Motor neuron (in vitro differentiated cells): ENCODE data around the gene ANGPTL2. TPM values are rescaled to one million over a fixed set of nuclear protein-coding genes. Genes with fewer than 3 reads are reported as not detected.
A peak's percentile ranks its signal among the peaks of the same experiment; 100 is the strongest.

Experiments
- ATAC-seq, 8 experiments: fragments of 200-7000 bp; cut with Tn5 transposase; replicated peaks in 6 of 8; 2 replicates each; pipeline ENCODE4 v1.8.0; 2021; ENCODE audit warnings: mild to moderate bottlenecking in 8 of 8, moderate library complexity in 8 of 8
- H3K27ac ChIP-seq, 2 donors: fragments of 250-450 bp; sonication (Bioruptor Pico); 2 replicates each; pipeline ENCODE4 v1.9.0; 2021; ENCODE audit warnings: antibody characterized with exemption in 2 of 2, mild to moderate bottlenecking in 2 of 2, moderate library complexity in 1 of 2
- H3K4me1 ChIP-seq, 2 donors: fragments of 250-450 bp; sonication (Bioruptor Pico); replicated peaks in 1 of 2; 2 replicates each; pipeline ENCODE4 v1.6.1; 2021; ENCODE audit warnings: antibody characterized with exemption in 2 of 2, mild to moderate bottlenecking in 2 of 2, moderate library complexity in 1 of 2
- H3K4me3 ChIP-seq, 5 donors: fragments of 250-450 bp; sonication (Bioruptor Pico); 2 replicates each; pipeline ENCODE4 v1.9.0; 2021; ENCODE audit warnings: antibody characterized with exemption in 5 of 5, mild to moderate bottlenecking in 5 of 5, moderate library complexity in 4 of 5
- WGBS, 10 experiments: fragments of 450-650 bp; shearing (Covaris generic); methylation state at CpG; one replicate each; pipeline ENCODE4 v1.0.0; 2022; 5-methylcytosine and 5-hydroxymethylcytosine counted together
- in situ Hi-C, 9 experiments: fragments of 400-800 bp; cut with MboI; loops; one replicate each; pipeline ENCODE4 v1.15.0; 2021; ENCODE audit warnings: low sequenced_read_pairs in 9 of 9, low pct_unique_long_range_greater_than_20kb in 2 of 9; ENCODE audit not compliant: unreplicated experiment in 9 of 9
- total RNA-seq, 8 experiments: library from RNA; unstranded; fragments of 300-600 nt; gene quantifications; 2 replicates each; pipeline versions ENCODE4 v1.2.3 to v1.2.4, GENCODE V29; 2022

Gene ANGPTL2
- total RNA-seq, 8 experiments from 2014 or later = 1.1 to 42.1 (median 4.8) TPM

- peaks cover 19 to 29% of the 10 kb centered on the region in 2 donors for H3K4me1 ChIP-seq
- in situ Hi-C loops = loop anchor here in 1 of 9 experiments (25.0 kb wide), 1 partner anchor 156 kb away; no protein-coding TSS in a partner anchor
- WGBS, 10 experiments = 77 to 100% (median 95%) methylated on average over 1 to 4 of the region's 4 CpGs; no CpG with 5 or more reads in 5 of the 10 experiments
- H3K27ac ChIP-seq = no peak overlapping the region
- H3K4me3 ChIP-seq = no peak overlapping the region
- no peak for ATAC-seq
Measured at GRCh38 chr9:127117801-127118200, 4.6 kb downstream of the ANGPTL2 start.

- Histone ChIP-seq H3K4me1 (peaks cover 11 to 25% of the 10 kb centered on the region in 2 donors), H3K27ac (no peak overlapping the region), H3K4me3 (no peak overlapping the region)
- WGBS, 10 experiments = 57 to 100% (median 83%) methylated on average over 1 of the region's 2 CpGs; no CpG with 5 or more reads in 5 of the 10 experiments
- in situ Hi-C loops = loop anchor here in 1 of 9 experiments (25.0 kb wide), 1 partner anchor 155 kb away; no protein-coding TSS in a partner anchor
- ATAC-seq = peak in 5 of 8 experiments; percentile 4 to 69 (median 30)
Measured at GRCh38 chr9:127116957-127117356, 5.5 kb downstream of the ANGPTL2 start.

GRCh38 chr9:127116088-127116726, 6.2 kb downstream of the ANGPTL2 start:
- 80 to 100% (median 100%) methylated on average over 1 to 3 of the region's 6 CpGs; no CpG with 5 or more reads in 5 of the 10 experiments for WGBS, 10 experiments
- no peak overlapping the region for H3K27ac ChIP-seq
- H3K4me1 ChIP-seq = peaks cover 6 to 17% of the 10 kb centered on the region in 2 donors
- H3K4me3 ChIP-seq = no peak overlapping the region
- ATAC-seq = peak in 1 of 8 experiments; percentile 3
- in situ Hi-C loops = loop anchor here in 1 of 9 experiments (25.0 kb wide), 1 partner anchor 154 kb away; no protein-coding TSS in a partner anchor

- no peak overlapping the region for H3K27ac ChIP-seq
- no peak for ATAC-seq
- in situ Hi-C loops = loop anchor here in 1 of 9 experiments (25.0 kb wide), 1 partner anchor 152 kb away; no protein-coding TSS in a partner anchor
- 62 to 100% (median 96%) methylated on average over 1 to 4 of the region's 5 CpGs; no CpG with 5 or more reads in 2 of the 10 experiments for WGBS, 10 experiments
- H3K4me3 ChIP-seq = no peak overlapping the region
- peaks cover 6 to 16% of the 10 kb centered on the region in 2 donors for H3K4me1 ChIP-seq
Measured at GRCh38 chr9:127114606-127115005, 7.8 kb downstream of the ANGPTL2 start.

GRCh38 chr9:127113191-127113972, 9.1 kb downstream of the ANGPTL2 start:
- ATAC-seq = no peak
- 40 to 100% (median 85%) methylated on average over 1 to 5 of the region's 10 CpGs; no CpG with 5 or more reads in 2 of the 10 experiments for WGBS, 10 experiments
- in situ Hi-C loops = loop anchor here in 1 of 9 experiments (25.0 kb wide), 1 partner anchor 151 kb away; no protein-coding TSS in a partner anchor
- H3K27ac ChIP-seq = no peak overlapping the region
- no peak overlapping the region for H3K4me3 ChIP-seq
- peaks cover 0 to 11% of the 10 kb centered on the region in 2 donors for H3K4me1 ChIP-seq

- Histone ChIP-seq H3K27ac (no peak overlapping the region), H3K4me1 (peaks cover 0 to 7% of the 10 kb centered on the region in 2 donors), H3K4me3 (no peak overlapping the region)
- in situ Hi-C loops = loop anchor here in 1 of 9 experiments (25.0 kb wide), 1 partner anchor 150 kb away; no protein-coding TSS in a partner anchor
- peak in 3 of 8 experiments; percentile 22 to 48 (median 40) for ATAC-seq
- 40 to 100% (median 100%) methylated on average over 1 of the region's 3 CpGs; no CpG with 5 or more reads in 5 of the 10 experiments for WGBS, 10 experiments
Measured at GRCh38 chr9:127112735-127113161, 9.7 kb downstream of the ANGPTL2 start.

- in situ Hi-C loops = loop anchor here in 1 of 9 experiments (25.0 kb wide), 1 partner anchor 150 kb away; no protein-coding TSS in a partner anchor
- H3K27ac ChIP-seq = no peak overlapping the region
- ATAC-seq = peak in 3 of 8 experiments; percentile 44 to 80 (median 68)
- WGBS, 10 experiments = 35 to 100% (median 94%) methylated on average over 2 to 3 of the region's 7 CpGs; no CpG with 5 or more reads in 6 of the 10 experiments
- no peak overlapping the region for H3K4me3 ChIP-seq
- H3K4me1 ChIP-seq = peaks cover 0 to 3% of the 10 kb centered on the region in 2 donors
Measured at GRCh38 chr9:127112056-127112455, 10.4 kb downstream of the ANGPTL2 start.

- peak in 1 of 8 experiments; percentile 52 for ATAC-seq
- WGBS, 10 experiments = 60 to 100% (median 89%) methylated on average over 1 to 5 of the region's 5 CpGs; no CpG with 5 or more reads in 2 of the 10 experiments
- Histone ChIP-seq H3K27ac (no peak overlapping the region), H3K4me1 (peaks cover 5 to 9% of the 10 kb centered on the region in 2 donors), H3K4me3 (no peak overlapping the region)
- in situ Hi-C loops = loop anchor here in 1 of 9 experiments (25.0 kb wide), 1 partner anchor 147 kb away; no protein-coding TSS in a partner anchor
Measured at GRCh38 chr9:127109212-127109711, 13.2 kb downstream of the ANGPTL2 start.

- Histone ChIP-seq H3K27ac (no peak overlapping the region), H3K4me1 (peaks cover 5 to 10% of the 10 kb centered on the region in 2 donors), H3K4me3 (no peak overlapping the region)
- ATAC-seq = no peak
- in situ Hi-C loops = loop anchor here in 1 of 9 experiments (25.0 kb wide), 1 partner anchor 146 kb away; no protein-coding TSS in a partner anchor
- WGBS, 10 experiments = 94 to 100% (median 100%) methylated on average over 1 to 21 of the region's 38 CpGs; no CpG with 5 or more reads in 5 of the 10 experiments
Measured at GRCh38 chr9:127107929-127108876, 14.2 kb downstream of the ANGPTL2 start.

GRCh38 chr9:127107171-127107928, 15.1 kb downstream of the ANGPTL2 start:
- Histone ChIP-seq H3K27ac (no peak overlapping the region), H3K4me3 (no peak overlapping the region), H3K4me1 (peaks cover 5 to 10% of the 10 kb centered on the region in 2 donors)
- no peak for ATAC-seq
- in situ Hi-C loops = loop anchor here in 1 of 9 experiments (25.0 kb wide), 1 partner anchor 145 kb away; no protein-coding TSS in a partner anchor
- WGBS, 10 experiments = 33 to 100% (median 88%) methylated on average over 1 to 7 of the region's 11 CpGs; no CpG with 5 or more reads in 1 of the 10 experiments

- ATAC-seq = peak in 1 of 8 experiments; percentile 46
- Histone ChIP-seq H3K4me1 (peaks cover 5 to 10% of the 10 kb centered on the region in 2 donors), H3K4me3 (no peak overlapping the region), H3K27ac (no peak overlapping the region)
- in situ Hi-C loops = loop anchor here in 1 of 9 experiments (25.0 kb wide), 1 partner anchor 144 kb away; no protein-coding TSS in a partner anchor
- 48 to 92% (median 78%) methylated on average over 1 to 4 of the region's 4 CpGs; no CpG with 5 or more reads in 2 of the 10 experiments for WGBS, 10 experiments
Measured at GRCh38 chr9:127106466-127106855, 16.0 kb downstream of the ANGPTL2 start.
